ENCODE data around the gene TNFAIP3. TPM values are rescaled to one million over a fixed set of nuclear protein-coding genes. Genes with fewer than 3 reads are reported as not detected.

TNFAIP3 gene
- total and polyA plus RNA-seq, 2 of the 8 experiments (the other 6 are each of a cell fraction or from before 2014, with no cell fraction given), result 1.6 to 2.0 TPM

GRCh38 chr6:137911675-137912191, 44.7 kb downstream of the TNFAIP3 start:
- FAIRE-seq (no peak), DNase-seq (ENCODE audit: low read depth in 1 of 2, low spot score in 2 of 2) (no peak)
- Histone ChIP-seq H2BK120ac (replicated peaks; ENCODE audit: low read depth, low read length) (no peak overlapping the region), H3K23me2 (ENCODE audit: low read depth, low read length) (no peaks in the 10 kb centered on the region), H2BK20ac (ENCODE audit: low read length) (no peak overlapping the region), H4K5ac (ENCODE audit: insufficient read length, low read depth, low read length) (no peak overlapping the region), H3K18ac (ENCODE audit: extremely low read depth, low read length) (no peak overlapping the region), H4K8ac (ENCODE audit: extremely low read depth, insufficient read depth, low read length) (no peak overlapping the region), H4K91ac (replicated peaks; ENCODE audit: insufficient read length, low read length) (no peak overlapping the region), H2AK5ac (ENCODE audit: low read depth, low read length) (no peak overlapping the region), H2AFZ (ENCODE audit: low read length) (peak overlapping the region; percentile 54; the same call in 1 of the 2 replicates), H3K14ac (ENCODE audit: insufficient read length) (no peak overlapping the region), H3K27me3 (replicated peaks in 1 of 4; ENCODE audit: control insufficient read depth in 3 of 4, extremely low read depth in 1 of 4, insufficient read depth in 3 of 4, low read length in 3 of 4) (no peaks in the 10 kb centered on the region), H3K56ac (replicated peaks; ENCODE audit: insufficient read length, low read depth, low read length) (no peak overlapping the region), H3K36me3 (ENCODE audit: control insufficient read depth in 2 of 4, insufficient read depth in 4 of 4, low read length in 3 of 4) (no peaks in the 10 kb centered on the region), H3K9me3 (ENCODE audit: insufficient read depth in 2 of 2, low read depth in 1 of 2, low read length in 1 of 2) (no peaks in the 10 kb centered on the region), H2BK15ac (ENCODE audit: low read length) (no peak overlapping the region), H2BK12ac (ENCODE audit: low read depth, low read length) (no peak overlapping the region), H3K4me1 (replicated peaks in 1 of 4; ENCODE audit: control insufficient read depth in 3 of 4, insufficient read depth in 4 of 4, low read length in 3 of 4) (no peaks in the 10 kb centered on the region), H3K79me2 (ENCODE audit: control insufficient read depth in 1 of 2, insufficient read depth in 2 of 2, low read length in 2 of 2) (no peaks in the 10 kb centered on the region), H3K4ac (replicated peaks; ENCODE audit: insufficient read length, low read depth, low read length) (no peak overlapping the region), H3K9ac (replicated peaks in 1 of 4; ENCODE audit: extremely low read depth in 1 of 4, low read depth in 3 of 4, low read length in 3 of 4) (no peak overlapping the region), H2BK5ac (ENCODE audit: low read depth, low read length) (no peak overlapping the region), H3K27ac (ENCODE audit: low read depth, low read length) (no peak overlapping the region), H3K4me2 (ENCODE audit: insufficient read depth in 1 of 2, low read depth in 2 of 2, low read length in 2 of 2) (no peak overlapping the region), H3K4me3 (ENCODE audit: extremely low read depth in 1 of 4, insufficient read depth in 2 of 4, low read depth in 3 of 4, low read length in 4 of 4) (no peak overlapping the region), H3K79me1 (ENCODE audit: low read depth, low read length) (no peaks in the 10 kb centered on the region), H4K20me1 (replicated peaks in 1 of 2; ENCODE audit: control insufficient read depth in 1 of 2, insufficient read depth in 2 of 2, low read length in 2 of 2) (no peaks in the 10 kb centered on the region), H3K23ac (ENCODE audit: insufficient read length) (no peak overlapping the region)
- ChIA-PET CTCF (ENCODE audit: partially characterized antibody) (interaction anchor here (0.8 to 2.4 kb wide), 5 partner anchors 8 to 204 kb away, joined by 3 to 6 read pairs (median 4); no protein-coding TSS in a partner anchor), POLR2A (ENCODE audit: partially characterized antibody) (no interaction called here)
- WGBS, 2 experiments (ENCODE audit: extremely low coverage in 1 of 2, insufficient coverage in 1 of 2, insufficient read length in 1 of 2, insufficient replicate concordance in 2 of 2, low coverage in 1 of 2, low lambda C conversion rate in 2 of 2, missing lambda C conversion rate in 1 of 2), result 89% methylated on average over 10 of the region's 10 CpGs; no CpG with 5 or more reads in 1 of the 2 experiments
